HG02642 (cell line): ENCODE measurements around the gene SERTM2.
"Not testable (repeated sequence)": the region's sequence is repeated elsewhere in the genome, so short reads cannot be mapped to it uniquely, and the experiment has no call there.

Experiments
- ATAC-seq: cut with Tn5 transposase; IDR thresholded peaks from one replicate; pipeline ENCODE4 v1.9.1; 2021; ENCODE audit warnings: mild to moderate bottlenecking; ENCODE audit not compliant: unreplicated experiment, poor library complexity

SERTM2 gene

DNA sequence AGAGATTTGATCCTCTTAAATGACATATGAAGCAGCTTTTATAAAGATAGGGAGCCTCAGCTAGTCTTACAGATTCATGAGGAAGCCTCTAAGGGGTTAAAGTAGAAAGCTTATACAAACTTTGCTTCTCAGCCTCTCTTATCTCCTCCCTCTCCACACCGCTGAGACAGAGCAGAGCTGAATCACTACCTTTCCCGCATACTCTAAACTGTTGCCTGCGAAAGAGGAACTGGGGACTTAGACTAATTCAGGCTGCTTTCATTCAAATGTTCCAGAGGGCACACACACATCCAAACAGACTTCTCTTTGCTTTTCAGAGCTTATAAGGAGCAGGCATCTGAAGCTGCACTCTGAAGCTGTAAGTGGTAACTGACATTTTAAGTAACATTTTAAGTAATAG lies at the start of gene SERTM2:
Gene SERTM2 (plus strand): TSS at position 169 of the 400 bp plus-strand sequence. CDS start 7,213 bp downstream, outside the sequence.
- ATAC-seq = peak; percentile 84

DNA sequence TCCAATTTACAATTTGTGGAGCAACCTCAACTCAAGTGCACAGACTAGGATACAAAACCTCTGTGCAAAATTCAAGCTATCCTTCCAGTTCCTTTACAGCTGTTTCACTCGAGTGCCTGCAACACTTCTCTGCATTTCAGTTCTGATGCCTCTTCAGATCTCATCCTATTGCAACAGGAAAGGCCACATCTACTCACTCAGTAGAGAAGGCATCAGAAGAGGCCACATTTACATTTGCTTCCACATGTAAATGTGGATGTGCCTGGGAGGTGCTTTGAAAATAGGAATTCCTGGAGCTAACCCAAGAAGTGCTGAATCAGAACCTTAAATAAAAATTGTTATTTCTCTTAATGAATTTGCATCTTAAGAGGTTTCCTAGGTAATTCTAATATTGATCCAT lies 45.8 kb upstream of the SERTM2 start:
- no peak for ATAC-seq

DNA sequence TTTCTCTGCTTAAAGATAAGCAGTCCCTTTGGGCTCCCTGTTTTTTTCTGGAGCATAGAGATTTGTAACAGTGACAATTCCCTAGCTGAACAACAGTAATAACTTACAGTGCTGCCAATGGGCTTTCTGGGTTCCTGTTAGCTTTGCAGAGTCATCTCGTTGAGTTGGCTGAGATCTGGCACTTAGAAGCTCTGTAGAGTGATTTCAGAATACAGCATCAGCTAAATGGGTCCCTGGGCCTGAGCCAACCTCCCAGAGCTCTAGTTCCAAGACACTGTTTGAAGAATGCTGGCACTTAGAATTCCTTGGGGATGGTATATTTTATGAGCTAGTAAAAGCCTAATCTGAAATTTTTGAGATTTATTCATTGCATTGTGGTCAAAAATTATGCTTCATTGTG lies 43.5 kb upstream of the SERTM2 start:
- no peak for ATAC-seq

DNA sequence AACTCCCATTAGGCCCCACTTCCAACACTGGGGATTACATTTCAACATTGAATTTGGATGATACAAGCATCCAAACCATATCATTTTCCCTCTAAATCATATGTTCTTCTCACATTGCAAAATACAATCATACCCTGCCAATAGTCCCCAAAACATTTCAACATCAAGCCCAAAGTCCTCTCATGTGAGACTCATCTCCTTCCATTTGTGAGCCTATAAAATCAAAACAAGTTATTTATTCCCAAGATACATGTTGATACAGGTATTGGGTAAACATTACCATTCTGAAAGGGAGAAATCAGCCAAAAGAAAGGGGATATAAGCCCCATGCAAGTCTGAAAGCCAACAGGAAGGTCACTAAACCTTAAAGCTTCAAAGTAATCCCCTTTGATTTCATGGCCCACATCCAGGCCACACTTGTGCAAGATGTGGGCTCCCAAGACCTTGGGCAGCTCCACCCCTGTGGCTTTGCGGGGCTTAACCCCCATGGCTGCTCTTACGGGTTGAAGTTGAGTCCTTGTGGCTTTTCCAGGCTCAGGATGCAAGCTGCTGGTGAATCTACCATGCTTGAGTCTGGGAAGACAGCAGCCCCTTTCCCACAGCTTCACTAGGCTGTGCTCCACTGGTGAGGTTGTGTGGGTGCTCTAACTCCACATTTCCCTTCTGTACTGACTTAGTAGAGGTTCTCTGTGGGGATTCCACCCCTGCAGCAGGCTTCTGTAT lies 40.6 kb upstream of the SERTM2 start:
- no peak for ATAC-seq

DNA sequence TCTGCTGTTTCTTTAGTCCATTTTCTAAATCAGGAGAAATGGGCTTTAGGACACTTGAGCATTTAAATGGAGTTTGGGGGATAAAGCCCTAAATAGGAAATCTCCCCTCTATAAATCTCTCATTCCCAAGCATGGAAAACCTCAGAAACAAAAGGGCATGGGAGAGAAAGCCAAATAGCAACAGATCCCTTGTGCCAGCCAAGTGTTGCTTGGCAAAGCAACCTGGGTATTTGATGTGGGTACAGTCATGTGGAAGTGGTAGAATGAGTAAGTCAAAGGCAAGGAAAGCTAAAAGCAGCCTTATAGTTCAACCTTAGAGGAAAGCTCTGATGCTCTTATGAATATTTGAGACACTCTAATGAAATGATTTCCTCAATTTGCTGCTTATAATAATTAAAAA lies 29.5 kb upstream of the SERTM2 start:
- ATAC-seq = no peak

DNA sequence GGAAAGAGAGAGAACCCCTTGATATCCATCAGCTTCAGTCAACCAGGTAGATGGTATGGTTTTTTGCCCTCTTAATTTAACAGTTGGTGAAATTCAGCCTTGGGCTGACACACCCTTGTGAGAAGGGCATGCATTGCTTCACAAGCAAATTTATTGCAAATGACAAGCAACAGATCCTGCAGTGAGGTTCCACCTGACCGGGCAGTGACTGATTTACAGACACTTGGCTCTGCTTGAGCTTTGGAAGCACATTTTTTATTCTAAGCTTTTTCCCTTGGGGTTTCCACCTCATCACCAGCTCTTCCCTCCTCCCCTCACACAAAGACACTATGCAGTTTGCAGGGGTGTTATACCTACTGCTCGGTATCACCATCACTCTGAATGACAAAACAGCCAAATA lies 28.3 kb upstream of the SERTM2 start:
- no peak for ATAC-seq

DNA sequence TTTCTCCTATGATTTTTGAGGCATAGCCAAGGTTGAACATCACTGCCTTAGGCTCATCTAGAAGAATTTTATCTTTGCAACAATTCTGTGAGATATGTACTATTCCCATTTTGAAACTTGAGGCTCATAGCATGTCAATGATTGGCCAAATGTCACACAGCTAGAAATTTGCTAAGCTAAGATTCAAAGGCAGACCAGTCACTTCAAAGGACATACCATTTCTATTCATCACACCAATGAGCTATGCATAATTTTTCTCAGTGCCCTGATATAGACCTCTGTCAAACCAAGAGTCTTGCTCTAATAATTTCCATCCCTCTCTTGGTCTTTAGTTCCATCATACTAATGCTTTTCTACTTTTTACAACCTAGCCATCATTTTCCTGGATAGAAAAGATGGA lies 27.6 kb upstream of the SERTM2 start:
- no peak for ATAC-seq

DNA sequence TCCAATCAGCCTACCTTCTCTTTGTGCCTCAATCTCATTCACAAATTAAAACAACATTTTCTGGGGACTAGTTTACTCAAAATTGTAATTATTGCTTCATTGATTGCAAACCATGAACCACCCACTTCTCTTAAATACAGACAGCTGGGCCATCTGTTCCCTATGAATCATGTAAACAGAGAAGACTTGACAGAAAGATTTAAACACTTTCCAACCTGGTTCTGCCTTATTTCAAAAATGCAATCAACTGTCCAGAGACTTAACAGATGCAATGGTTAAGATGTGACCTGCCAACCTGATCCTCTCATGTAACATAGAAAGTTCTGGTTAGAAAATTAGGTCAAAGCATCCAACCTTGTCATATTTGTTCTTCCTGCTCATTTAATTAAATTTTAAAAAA lies 20.8 kb upstream of the SERTM2 start:
- no peak for ATAC-seq

DNA sequence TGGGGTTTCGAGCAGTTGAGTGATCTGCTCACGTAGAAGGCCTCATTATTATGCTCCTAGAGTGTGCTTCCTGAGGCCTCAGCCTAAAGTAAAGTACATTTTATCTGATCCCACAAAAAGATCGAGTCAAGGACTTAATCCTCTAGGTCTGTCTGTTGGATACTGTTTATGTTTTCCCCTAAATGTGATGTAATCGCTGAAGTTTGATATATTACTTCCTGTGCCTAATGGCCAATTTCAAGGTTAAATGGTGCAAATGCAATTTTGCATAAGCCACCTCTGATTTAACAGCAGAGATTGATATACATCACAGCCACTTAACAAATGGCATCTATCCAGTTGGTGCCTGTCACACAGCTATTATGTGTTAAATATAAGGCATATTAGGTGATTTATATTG lies 19.4 kb upstream of the SERTM2 start:
- ATAC-seq = no peak

DNA sequence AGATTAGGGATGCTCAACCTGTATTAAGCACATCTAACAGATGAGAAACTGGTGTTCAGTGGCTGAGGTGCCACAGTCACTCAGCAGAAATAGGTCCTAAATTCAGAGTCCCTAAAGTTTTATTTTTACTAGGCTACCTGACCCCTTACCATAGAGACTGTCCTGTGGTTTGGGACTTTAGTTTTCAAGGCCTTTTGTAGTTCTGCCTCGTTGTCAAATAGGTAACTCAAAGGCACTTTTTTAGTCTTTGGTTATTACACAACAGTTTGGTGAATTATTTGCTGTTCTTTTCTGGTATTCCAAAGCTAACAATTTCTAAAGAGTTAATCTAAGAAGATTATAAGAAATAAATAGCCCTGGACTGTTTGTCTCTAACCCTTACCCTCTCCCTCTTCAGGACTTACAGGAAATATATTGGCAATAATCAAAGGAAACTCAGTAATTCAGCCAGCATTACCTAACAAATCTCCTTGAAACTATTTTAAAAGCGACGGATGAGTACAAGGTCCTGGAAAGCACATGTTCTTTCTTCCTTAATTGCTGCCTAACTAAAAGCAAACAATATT lies 12.8 kb upstream of the SERTM2 start:
- ATAC-seq = no peak

DNA sequence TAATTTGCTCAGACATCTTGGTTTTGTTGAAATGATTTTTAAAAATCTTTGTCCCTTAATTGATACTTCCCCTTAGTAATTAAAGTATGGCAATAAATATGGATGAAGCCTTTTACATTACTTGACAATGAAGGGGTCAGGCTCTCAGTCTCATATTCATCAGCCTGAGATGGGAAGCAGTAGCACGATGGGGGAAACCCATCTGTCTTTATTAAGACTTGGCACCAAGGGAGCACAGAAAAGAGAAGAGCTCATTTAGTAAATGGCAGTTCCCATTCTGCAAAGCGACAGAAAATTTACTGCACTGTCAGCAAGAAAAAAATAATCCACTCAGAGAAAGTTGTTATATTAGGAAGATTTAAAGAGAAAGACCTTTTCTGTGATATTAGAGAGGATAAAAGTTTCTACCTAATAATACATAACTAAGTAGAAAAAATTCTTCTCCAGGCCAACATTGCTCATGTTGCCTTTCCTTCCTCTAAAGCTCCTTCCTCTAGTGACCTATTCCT lies 7.9 kb upstream of the SERTM2 start:
- no peak for ATAC-seq

DNA sequence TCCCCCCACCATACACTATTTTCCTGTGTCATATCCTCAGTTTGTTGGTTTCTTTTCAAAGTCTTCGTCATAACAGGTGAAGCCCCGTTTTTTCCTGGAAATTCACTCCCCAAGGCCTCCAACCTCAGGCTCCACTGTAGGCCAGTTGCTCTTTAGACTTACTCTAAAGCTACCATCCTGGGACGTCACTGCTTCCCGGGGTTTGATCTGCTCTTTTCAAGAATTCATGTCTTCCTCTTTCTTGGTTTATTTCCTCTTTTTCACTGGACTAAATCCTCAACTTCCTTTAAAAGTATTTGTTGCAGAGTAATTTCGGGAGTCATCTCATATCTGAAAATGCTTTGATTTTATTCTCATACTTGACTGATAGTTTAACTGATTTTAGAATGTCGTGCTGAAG lies 6.5 kb upstream of the SERTM2 start:
- ATAC-seq = no peak

DNA sequence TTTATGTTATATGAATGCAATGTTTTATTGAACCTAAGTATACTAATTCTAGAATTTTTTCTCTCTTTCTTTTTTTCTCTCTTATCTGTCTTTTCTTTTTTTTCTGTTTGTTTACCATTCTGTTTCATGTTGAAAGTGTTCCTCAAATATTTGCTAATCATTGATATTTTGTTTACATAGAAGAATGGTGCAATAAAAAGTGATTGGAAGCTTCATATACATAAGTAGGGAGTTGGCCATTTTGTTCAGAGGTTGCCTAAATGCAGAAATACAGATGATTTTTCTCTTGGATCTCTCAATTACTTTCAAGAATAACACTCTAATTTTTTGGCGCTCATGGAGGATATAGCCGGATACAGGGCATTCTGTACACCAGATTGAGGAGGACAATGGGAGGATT lies 5.7 kb upstream of the SERTM2 start:
- ATAC-seq = no peak

DNA sequence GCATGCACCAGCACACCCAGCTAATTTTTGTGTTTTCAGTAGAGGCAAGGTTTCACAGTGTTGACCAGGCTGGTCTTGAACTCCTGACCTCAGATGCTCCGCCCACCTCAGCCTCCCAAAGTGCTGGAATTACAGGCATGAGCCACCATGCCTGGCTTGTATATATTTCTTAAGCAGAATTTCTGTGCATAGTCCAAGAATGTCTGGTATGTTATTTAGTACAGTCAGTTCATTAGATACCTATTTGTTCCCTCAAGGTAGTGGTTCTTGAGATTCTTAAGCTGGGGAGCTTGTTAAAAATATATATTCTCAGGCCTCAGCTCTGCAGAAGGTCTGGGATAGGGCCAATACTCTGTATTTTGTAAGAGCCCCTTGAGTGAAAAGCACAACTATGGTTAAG lies 4.6 kb upstream of the SERTM2 start:
- ATAC-seq = no peak

DNA sequence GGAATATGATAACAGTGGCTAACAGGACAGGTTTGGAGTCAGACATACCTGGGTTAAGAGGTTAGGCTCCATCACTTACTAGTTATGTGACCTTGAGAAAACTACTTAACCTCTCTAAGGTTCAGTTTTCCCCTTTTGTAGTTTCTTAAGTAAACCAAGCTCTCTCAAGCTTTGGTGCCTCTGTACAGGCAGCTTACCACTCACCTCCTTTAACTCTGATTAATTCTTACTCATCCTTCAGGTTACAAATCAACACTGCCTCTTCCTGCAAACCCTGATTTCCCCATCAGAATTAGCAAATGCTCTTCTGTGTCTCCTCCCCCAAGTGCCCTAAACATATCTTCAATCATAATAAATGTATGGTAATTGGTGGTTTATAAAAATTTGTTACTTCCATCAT lies 3.5 kb upstream of the SERTM2 start:
- ATAC-seq = no peak

DNA sequence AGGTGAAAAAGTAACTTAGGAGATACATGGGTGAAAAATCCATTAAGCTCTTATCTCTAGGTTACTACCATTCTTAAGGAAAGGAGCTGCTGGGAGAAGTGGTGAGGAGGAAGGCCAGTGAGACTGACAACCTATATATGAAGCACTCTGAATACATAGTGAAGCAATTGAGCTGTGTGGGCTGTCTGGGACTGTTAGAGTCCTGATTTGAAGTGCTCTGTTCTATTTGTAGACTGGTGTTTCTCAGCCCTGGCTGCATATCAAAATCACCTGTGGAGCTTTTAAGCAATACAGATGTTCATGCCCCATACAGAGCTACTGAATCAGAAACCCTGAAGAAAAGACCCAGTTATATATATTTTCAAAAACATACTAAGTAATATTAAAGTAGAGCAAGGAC lies 3.9 kb downstream of the SERTM2 start:
- no peak for ATAC-seq

DNA sequence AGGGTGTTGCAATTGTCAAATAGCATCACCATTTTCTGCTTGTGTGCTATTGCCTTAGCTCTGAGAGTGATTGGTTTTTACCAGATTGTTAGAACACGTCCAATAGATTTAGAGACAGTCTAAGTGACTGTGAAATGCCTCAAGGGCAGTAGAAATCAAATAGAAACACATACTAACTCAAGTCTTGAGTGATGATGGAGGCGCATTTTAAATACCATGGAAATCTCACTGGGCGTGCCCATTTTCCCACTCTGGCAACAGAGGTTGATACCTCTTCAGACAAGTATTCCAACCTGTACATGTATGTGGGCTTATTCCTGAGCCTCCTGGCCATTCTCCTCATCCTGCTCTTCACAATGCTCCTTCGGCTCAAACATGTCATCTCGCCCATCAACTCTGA lies 7.2 kb downstream of the SERTM2 start:
- no peak for ATAC-seq

DNA sequence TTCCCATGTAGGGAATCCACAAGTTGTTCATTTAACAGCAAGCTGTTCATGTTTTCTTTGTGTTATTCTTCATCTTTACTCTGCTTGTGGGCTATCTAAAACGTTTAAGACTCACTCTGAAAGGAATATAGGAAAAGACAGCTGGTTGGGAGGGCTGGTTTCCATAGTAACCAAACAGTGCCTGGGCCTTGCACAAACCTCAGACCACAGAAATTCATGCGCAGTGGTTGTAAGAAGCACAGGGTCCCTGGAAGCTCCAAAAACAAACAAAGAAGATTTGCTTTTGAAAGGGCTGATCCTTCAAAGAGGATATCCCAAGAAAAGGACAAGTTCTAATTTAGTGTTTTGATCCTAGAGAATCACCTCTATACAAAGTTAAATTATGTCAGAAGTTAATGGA lies 7.8 kb downstream of the SERTM2 start:
- ATAC-seq = no peak

DNA sequence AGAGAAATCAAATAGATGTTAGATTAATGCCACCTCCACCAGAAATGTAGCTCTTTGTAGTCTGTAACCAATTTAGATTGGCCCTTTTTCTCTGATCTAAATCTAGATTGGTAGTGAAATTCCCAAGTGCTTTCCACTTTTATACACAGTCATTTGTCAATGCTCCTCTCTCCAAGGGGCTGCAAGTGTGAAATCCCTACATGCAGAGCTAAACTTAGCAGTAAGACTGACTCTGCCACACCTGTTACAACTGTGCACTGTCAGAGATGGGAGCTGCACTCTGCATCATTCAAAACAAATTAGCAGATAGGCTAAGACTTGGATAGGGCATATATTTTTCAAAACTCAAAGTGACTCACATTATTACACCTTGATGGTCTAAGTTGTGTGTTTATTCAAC lies 9.1 kb downstream of the SERTM2 start:
- no peak for ATAC-seq

DNA sequence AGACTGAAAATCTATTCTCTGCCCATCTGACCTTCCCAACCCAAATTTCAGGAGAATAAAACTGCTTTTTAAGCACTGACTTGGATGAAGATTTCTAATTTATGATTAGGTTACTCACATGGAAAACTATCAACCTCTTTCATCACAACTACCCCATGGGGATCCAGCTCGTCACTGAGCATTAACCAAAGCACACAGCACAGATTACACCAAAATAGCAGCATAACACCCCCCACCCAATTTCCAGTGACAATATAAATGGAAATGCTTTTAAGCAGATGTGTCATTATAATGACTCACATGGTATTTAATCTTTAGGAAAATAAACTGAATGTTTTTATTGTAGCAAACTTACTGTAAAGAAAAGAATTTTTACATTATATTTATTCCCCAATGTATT lies 9.7 kb downstream of the SERTM2 start:
- ATAC-seq = no peak

DNA sequence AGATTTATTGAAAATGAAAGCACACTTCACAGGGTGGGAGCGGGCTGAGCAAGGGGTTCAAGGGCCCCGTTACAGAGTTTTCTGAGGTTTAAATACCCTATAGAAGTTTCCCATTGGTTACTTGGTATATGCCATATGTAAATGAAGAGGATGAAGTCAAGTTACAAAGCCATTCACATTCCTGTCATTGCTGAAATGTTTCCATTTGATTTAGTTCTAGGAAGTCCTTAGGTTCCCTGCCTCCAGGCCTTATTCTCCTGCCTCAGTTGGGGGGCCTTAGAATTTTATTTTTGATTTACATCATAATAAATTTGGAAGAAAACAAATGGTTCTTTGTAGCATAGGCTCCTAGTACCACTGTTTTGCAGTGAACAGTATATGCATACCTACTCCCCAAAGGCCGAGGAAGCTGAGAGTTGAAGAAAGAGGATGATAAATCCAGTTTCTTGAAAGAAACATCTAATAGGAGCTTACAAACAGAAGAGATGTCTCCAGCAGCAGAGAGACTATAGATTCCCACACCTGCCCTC lies 31.8 kb downstream of the SERTM2 start:
- no peak for ATAC-seq

DNA sequence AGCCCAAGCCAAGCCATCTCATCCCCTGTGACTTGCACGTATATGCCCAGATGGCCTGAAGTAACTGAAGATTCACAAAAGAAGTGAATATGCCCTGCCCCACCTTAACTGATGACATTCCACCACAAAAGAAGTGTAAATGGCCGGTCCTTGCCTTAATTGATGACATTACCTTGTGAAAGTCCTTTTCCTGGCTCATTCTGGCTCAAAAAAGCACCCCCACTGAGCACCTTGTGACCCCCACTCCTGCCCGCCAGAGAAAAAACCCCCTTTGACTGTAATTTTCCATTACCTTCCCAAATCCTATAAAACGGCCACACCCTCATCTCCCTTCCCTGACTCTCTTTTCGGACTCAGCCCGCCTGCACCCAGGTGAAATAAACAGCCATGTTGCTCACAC lies 37.8 kb downstream of the SERTM2 start:
- ATAC-seq = not testable (repeated sequence)
